GM13976 (cell line): Measurements from ENCODE around the gene HRH3.

Experiments used
- DNase-seq: peaks from one replicate; pipeline ENCODE4 v3.0.0; 2012; ENCODE audit warnings: low spot score
- in situ Hi-C: fragments of 300-500 bp; cut with MboI; formaldehyde crosslinking; loops from one replicate; pipeline ENCODE4 v1.12.0; 2022; ENCODE audit warnings: low sequenced_read_pairs, mixed read lengths, inconsistent platforms; ENCODE audit not compliant: unreplicated experiment
- TF ChIP-seq, protein P1 (sequence below): IDR thresholded peaks from 2 replicates; pipeline ENCODE4 v1.5.1; 2012; ENCODE audit warnings: borderline replicate concordance, mild to moderate bottlenecking; ENCODE audit not compliant: insufficient read depth; ENCODE audit errors: extremely low read depth, missing control alignments, control extremely low read depth

Gene HRH3

DNA sequence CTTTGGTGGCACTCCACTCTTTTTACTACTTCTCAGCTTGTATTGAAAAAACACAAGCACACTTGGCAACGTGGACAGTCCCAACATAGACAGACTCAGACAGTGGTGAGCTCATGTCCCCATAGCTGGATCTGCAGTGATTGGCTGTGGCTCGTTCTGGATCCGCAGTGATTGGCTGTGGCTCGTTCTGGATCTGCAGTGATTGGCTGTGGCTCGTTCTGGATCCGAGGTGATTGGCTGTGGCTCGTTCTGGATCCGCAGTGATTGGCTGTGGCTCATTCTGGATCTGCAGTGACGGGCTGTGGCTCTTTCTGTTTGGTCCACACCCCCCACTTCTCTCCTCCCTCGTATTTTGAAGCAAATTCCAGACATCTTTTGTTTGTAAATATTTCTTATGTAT lies 46.3 kb upstream of the HRH3 start:
- DNase-seq: no peak

DNA sequence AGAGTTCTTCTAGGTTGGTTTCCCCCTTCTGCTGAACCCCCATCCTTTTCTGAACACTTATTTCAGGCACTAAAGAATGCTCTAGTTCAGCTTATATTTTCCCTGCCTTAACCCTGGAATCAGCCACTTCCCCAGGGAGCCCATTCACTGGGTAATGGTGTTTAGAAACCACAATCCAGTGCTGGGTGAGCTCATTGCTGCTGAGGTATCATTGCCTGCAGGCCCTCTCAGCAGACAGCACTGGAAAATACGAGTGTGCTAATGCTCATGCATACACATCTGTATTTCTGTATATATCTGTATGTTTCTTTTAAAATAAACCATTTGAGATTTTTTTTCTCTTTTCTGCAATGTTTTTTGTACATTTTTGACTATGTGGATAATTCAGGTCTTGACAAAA lies 45.3 kb upstream of the HRH3 start:
- TF ChIP-seq, protein P1, sequence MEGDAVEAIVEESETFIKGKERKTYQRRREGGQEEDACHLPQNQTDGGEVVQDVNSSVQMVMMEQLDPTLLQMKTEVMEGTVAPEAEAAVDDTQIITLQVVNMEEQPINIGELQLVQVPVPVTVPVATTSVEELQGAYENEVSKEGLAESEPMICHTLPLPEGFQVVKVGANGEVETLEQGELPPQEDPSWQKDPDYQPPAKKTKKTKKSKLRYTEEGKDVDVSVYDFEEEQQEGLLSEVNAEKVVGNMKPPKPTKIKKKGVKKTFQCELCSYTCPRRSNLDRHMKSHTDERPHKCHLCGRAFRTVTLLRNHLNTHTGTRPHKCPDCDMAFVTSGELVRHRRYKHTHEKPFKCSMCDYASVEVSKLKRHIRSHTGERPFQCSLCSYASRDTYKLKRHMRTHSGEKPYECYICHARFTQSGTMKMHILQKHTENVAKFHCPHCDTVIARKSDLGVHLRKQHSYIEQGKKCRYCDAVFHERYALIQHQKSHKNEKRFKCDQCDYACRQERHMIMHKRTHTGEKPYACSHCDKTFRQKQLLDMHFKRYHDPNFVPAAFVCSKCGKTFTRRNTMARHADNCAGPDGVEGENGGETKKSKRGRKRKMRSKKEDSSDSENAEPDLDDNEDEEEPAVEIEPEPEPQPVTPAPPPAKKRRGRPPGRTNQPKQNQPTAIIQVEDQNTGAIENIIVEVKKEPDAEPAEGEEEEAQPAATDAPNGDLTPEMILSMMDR: no peak
- in situ Hi-C loops: no loop called here
- no peak for DNase-seq

More for the DNA sequence above, 46.3 kb upstream of the HRH3 start:
- in situ Hi-C loops: no loop called here
- TF ChIP-seq, protein P1: no peak

DNA sequence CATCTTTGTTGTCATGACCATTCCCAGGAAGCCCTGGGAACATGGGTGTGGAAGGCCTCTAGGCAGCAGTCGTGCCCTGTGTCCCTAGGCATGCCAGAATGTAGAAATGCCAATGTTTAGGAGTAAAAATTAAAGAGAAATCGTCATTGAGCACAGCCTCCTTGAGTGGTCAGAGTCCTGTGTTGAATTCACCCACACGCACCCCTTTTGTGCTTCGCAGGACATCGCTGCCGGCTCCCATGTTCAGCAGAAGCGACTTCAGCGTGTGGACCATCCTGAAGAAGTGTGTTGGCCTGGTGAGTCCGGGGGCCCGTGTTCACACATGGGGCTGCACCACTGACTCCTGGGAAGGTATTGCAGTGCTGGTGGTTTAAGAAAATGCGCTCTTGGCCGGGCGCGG lies 43.3 kb upstream of the HRH3 start:
- in situ Hi-C loops: no loop called here

DNA sequence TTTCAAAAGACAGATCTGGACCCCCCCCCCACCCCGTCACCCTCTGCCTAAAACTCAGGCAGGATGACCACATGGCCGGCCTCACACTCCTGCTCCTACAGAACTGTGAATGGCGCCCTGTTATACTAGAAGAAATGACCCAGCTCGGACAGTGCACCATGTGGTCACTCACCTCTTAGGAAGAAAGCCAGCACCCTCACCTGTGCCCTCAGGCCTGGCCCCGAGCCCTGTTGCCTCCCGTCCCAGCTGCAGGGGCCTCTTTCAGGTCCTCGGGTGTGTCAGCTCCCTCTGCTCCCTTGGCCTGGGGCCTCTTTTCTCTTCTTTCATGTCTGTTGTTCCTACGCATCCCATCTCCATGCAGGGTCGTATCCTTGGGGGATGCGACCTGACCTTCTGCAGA lies 42.0 kb upstream of the HRH3 start:
- in situ Hi-C loops: no loop called here
- TF ChIP-seq, protein P1: no peak
- no peak for DNase-seq

More for the DNA sequence above, 43.3 kb upstream of the HRH3 start:
- DNase-seq: no peak
- TF ChIP-seq, protein P1: no peak

DNA sequence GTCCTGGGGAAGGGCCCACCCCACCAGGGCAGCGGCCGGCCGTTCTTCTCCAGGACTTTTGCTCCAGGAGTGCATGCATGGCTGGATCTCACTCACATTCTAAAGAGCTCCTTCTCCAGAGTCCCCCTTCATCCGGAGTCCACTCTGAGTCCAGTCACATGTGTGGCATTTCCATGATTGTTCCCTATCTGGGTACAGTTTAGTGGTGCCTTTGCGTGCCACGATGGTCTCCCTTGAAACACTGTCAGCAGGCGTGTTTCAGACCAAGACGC lies 39.2 kb upstream of the HRH3 start:
- in situ Hi-C loops: no loop called here
- no peak for DNase-seq
- TF ChIP-seq, protein P1: no peak

DNA sequence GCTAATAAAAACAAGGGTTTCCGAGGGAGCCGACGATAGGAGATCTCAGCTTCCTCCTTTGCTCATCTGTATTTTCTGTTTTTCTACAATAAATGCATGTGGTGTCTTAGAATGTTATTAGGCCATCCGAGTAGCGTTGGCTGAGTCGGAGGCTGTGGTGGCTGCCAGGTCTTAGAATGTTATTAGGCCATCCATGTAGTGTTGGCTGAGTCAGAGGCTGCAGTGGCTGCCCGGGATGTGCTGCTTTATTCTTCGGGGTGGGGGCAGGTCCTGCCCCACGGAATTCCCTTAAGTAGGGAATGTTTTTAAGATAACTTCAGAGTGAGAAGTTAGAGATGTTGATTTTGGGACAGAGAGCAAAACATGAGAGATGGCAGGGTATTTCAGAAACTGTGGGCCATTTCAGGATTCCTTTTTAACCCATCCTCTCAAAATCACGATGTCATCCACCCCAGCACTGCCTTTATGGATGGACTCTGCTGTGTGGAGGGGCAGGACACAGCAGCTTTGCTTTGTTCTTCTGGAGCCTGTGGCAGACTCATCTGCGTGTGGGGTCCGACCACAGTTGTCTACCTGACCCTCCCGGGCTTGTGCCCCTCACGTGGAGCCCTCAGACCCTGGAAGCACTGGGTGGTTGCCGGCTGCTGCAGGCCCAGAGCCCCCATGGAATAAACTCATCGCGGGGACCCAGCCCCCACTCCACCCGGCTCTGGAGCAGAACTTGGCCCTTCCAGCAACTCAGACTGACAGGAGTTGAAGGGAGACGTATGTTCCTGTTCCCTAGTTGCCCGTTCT lies 38.6 kb upstream of the HRH3 start:
- in situ Hi-C loops: no loop called here
- no peak for DNase-seq
- TF ChIP-seq, protein P1: no peak
